PC-9 (cell line): ENCODE measurements around the gene GJA10.

Source experiments
- CTCF ChIP-seq: fragments of 200-600 bp; sonication (generic); conservative IDR thresholded peaks from 2 replicates; pipeline ENCODE4 v1.6.1; 2017; ENCODE audit warnings: mixed run types, antibody characterized with exemption, mild to moderate bottlenecking, moderate library complexity
- EZH2 ChIP-seq: fragments of 200-600 bp; sonication (generic); IDR thresholded peaks from 2 replicates; pipeline ENCODE4 v1.8.0; 2017; ENCODE audit warnings: antibody characterized with exemption, low read depth

GRCh38 chr6:89932245-89932802 lies 38.1 kb downstream of the GJA10 start:
- TF ChIP-seq CTCF: no peak
- TF ChIP-seq EZH2: no peak
